IMR-90 (cell line): ENCODE measurements around the gene PROSER2. TPM values are rescaled to one million over a fixed set of nuclear protein-coding genes. Genes with fewer than 3 reads are reported as not detected.

Experiments
- ATAC-seq: fragments of 200-7000 bp; cut with Tn5 transposase; 2 replicates; pipeline ENCODE4 v1.9.1; 2020; ENCODE audit warnings: low read depth, mild to moderate bottlenecking, moderate library complexity
- BruUV-seq: library from RNA; stranded (reverse); fragments of 400-500 nt; replicated peaks from 2 replicates; lab custom pipeline; 2021; lab: Mats Ljungman, UMichigan
- CTCF ChIA-PET: fragments of 300-600 bp; formaldehyde crosslinking; extraction: SDS; loops from one replicate; lab custom pipeline; 2021; ENCODE audit warnings: antibody characterized with exemption; lab: Yijun Ruan, JAX
- POLR2A ChIA-PET: fragments of 300-600 bp; sonication (Branson Sonifier 250); formaldehyde crosslinking; loops from one replicate; lab custom pipeline; 2022; ENCODE audit warnings: antibody characterized with exemption; ENCODE audit not compliant: unreplicated experiment; lab: Charles Lee
- DNase-seq: peaks from one replicate; pipeline ENCODE4 v3.0.0; 2013
- H2AFZ ChIP-seq: replicated peaks from 2 replicates; pipeline ENCODE3; 2013; ENCODE audit warnings: low read length, mild to moderate bottlenecking; ENCODE audit not compliant: poor library complexity
- H2AK5ac ChIP-seq: 2 replicates; pipeline ENCODE4 v1.6.1; 2013; ENCODE audit warnings: low read depth, low read length, inconsistent platforms
- H2AK9ac ChIP-seq: replicated peaks from 2 replicates; pipeline ENCODE3; 2013; ENCODE audit warnings: mild to moderate bottlenecking, low read depth, low read length, moderate library complexity; ENCODE audit not compliant: poor library complexity
- H2BK120ac ChIP-seq: 2 replicates; pipeline ENCODE4 v1.6.1; 2013; ENCODE audit warnings: low read depth, low read length, inconsistent platforms
- H2BK15ac ChIP-seq: 3 replicates; pipeline ENCODE4 v1.6.1; 2013; ENCODE audit warnings: low read depth, low read length, inconsistent platforms
- H2BK20ac ChIP-seq: 2 replicates; pipeline ENCODE4 v1.6.1; 2013; ENCODE audit warnings: low read depth, mild to moderate bottlenecking, inconsistent platforms, low read length, moderate library complexity
- H2BK5ac ChIP-seq: 2 replicates; pipeline ENCODE4 v1.6.1; 2013; ENCODE audit warnings: mild to moderate bottlenecking, low read depth, low read length, inconsistent platforms; ENCODE audit not compliant: poor library complexity, severe bottlenecking
- H3K14ac ChIP-seq: replicated peaks from 2 replicates; pipeline ENCODE4 v1.6.1; 2013; ENCODE audit warnings: low read depth, low read length, inconsistent platforms
- H3K18ac ChIP-seq: 2 replicates; pipeline ENCODE4 v1.6.1; 2013; ENCODE audit warnings: low read depth, low read length, control low read depth
- H3K23ac ChIP-seq: 2 replicates; pipeline ENCODE4 v1.6.1; 2013; ENCODE audit warnings: low read depth, low read length, inconsistent platforms
- H3K27ac ChIP-seq: 2 replicates; pipeline ENCODE4 v1.5.1; 2013; ENCODE audit warnings: mild to moderate bottlenecking, control low read depth, low read length; ENCODE audit not compliant: insufficient read depth
- H3K27me3 ChIP-seq: 2 replicates; pipeline ENCODE4 v1.6.1; 2013; ENCODE audit warnings: low read length; ENCODE audit not compliant: control insufficient read depth, insufficient read depth
- H3K36me3 ChIP-seq: 2 replicates; pipeline ENCODE4 v1.6.1; 2013; ENCODE audit warnings: low read length, mixed read lengths; ENCODE audit not compliant: control insufficient read depth, insufficient read depth
- H3K4ac ChIP-seq: 2 replicates; pipeline ENCODE4 v1.6.1; 2013; ENCODE audit warnings: low read depth, low read length, inconsistent platforms
- H3K4me1 ChIP-seq: 2 replicates; pipeline ENCODE4 v1.6.1; 2013; ENCODE audit warnings: low read length, mixed read lengths; ENCODE audit not compliant: control insufficient read depth, insufficient read depth
- H3K4me2 ChIP-seq: 2 replicates; pipeline ENCODE4 v1.6.1; 2013; ENCODE audit warnings: low read depth, mild to moderate bottlenecking, control low read depth, low read length, moderate library complexity
- H3K4me3 ChIP-seq: 2 replicates; pipeline ENCODE4 v1.5.1; 2013; ENCODE audit warnings: low read depth, mild to moderate bottlenecking, control low read depth, low read length, moderate library complexity; ENCODE audit not compliant: insufficient read depth
- H3K56ac ChIP-seq: 2 replicates; pipeline ENCODE4 v1.6.1; 2013; ENCODE audit warnings: low read length, inconsistent platforms; ENCODE audit not compliant: insufficient read depth; ENCODE audit errors: extremely low read depth
- H3K79me1 ChIP-seq, 2 experiments: 2 replicates each; pipeline ENCODE4 v1.6.1; 2013; ENCODE audit warnings: low read length in 2 of 2, inconsistent platforms in 1 of 2, low read depth in 1 of 2
- H3K9ac ChIP-seq: 2 replicates; pipeline ENCODE4 v1.6.1; 2013; ENCODE audit warnings: low read depth, low read length, control low read depth
- H3K9me1 ChIP-seq: 2 replicates; pipeline ENCODE4 v1.6.1; 2013; ENCODE audit warnings: low read length, inconsistent platforms; ENCODE audit not compliant: insufficient read depth
- H3K9me3 ChIP-seq: 2 replicates; pipeline ENCODE4 v1.6.1; 2013; ENCODE audit warnings: low read length; ENCODE audit not compliant: control insufficient read depth, insufficient read depth
- H4K20me1 ChIP-seq: 2 replicates; pipeline ENCODE4 v1.6.1; 2013; ENCODE audit warnings: low read length, inconsistent platforms; ENCODE audit not compliant: insufficient read depth
- H4K5ac ChIP-seq: 2 replicates; pipeline ENCODE4 v1.6.1; 2013; ENCODE audit warnings: mild to moderate bottlenecking, low read depth, low read length, control low read depth
- H4K8ac ChIP-seq, 2 experiments: 2 replicates each; pipeline ENCODE4 v1.6.1; 2013; ENCODE audit warnings: low read depth in 2 of 2, low read length in 2 of 2, control low read depth in 1 of 2, inconsistent platforms in 1 of 2
- H4K91ac ChIP-seq: 2 replicates; pipeline ENCODE4 v1.6.1; 2013; ENCODE audit warnings: low read depth, low read length, inconsistent platforms; ENCODE audit not compliant: insufficient read depth
- CEBPB ChIP-seq: IDR thresholded peaks from 2 replicates; pipeline ENCODE4 v1.6.1; 2012; ENCODE audit warnings: low read depth, low read length, improper control_type of control experiment
- MXI1 ChIP-seq: IDR thresholded peaks from 2 replicates; pipeline ENCODE4 v1.6.1; 2012; ENCODE audit warnings: low read depth, mild to moderate bottlenecking, low read length, moderate library complexity, borderline replicate concordance
- WGBS, 2 experiments: methylation state at CpG; one replicate each; pipeline versions ENCODE4 v1.1.5 to v1.1.7; 2013; ENCODE audit warnings: missing lambda C conversion rate in 2 of 2; ENCODE audit not compliant: insufficient read length in 1 of 2; ENCODE audit errors: extremely low coverage in 2 of 2; 5-methylcytosine and 5-hydroxymethylcytosine counted together
- dilution Hi-C: fragments of 300-500 bp; cut with HindIII; formaldehyde crosslinking; loops from one replicate; pipeline ENCODE4 v1.14.3; 2018; ENCODE audit warnings: low sequenced_read_pairs; ENCODE audit not compliant: unreplicated experiment
- in situ Hi-C: fragments of 300-500 bp; cut with MboI; formaldehyde crosslinking; loops from 3 replicates; pipeline ENCODE4 v1.14.3; 2019; ENCODE audit warnings: low sequenced_read_pairs, inconsistent platforms, mixed read lengths
- intact Hi-C: fragments of 100-400 bp; cut with micrococcal nuclease; formaldehyde crosslinking; loops from 2 replicates; pipeline ENCODE4 v1.10.0; 2022
- polyA plus RNA-seq, 3 experiments: library from polyadenylated mRNA; depleted of rRNA; stranded (reverse); fragments of >200 nt; gene quantifications; 2 replicates each; pipeline ENCODE4 v1.2.3, GENCODE V29; 2012; ENCODE audit warnings: low replicate concordance in 1 of 3
- total RNA-seq: library from RNA; depleted of rRNA; stranded (reverse); fragments of >200 nt; gene quantifications from 2 replicates; pipeline ENCODE4 v1.2.3, GENCODE V29; 2012

The PROSER2 gene
- total and polyA plus RNA-seq, 2 of the 4 experiments (the other 2 are of a cell fraction): 1.4 to 2.0 TPM

GRCh38 chr10:11813855-11814567 lies 9.1 kb upstream of the PROSER2 start:
- Histone ChIP-seq H3K4me3 (no peak overlapping the region), H3K4ac (no peak overlapping the region), H2BK5ac (no peak overlapping the region), H2AK9ac (peak overlapping the region; percentile 60), H2BK15ac (peak overlapping the region; percentile 40; the same call in 1 of the 3 replicates), H3K18ac (no peak overlapping the region; the same call in 1 of the 2 replicates), H3K14ac (no peak overlapping the region; the same call in 1 of the 2 replicates), H2BK120ac (no peak overlapping the region; the same call in 1 of the 2 replicates), H3K23ac (no peak overlapping the region), H2BK20ac (no peak overlapping the region), H3K4me2 (no peak overlapping the region), H3K56ac (no peak overlapping the region), H3K27me3 (no peaks in the 10 kb centered on the region), H3K9ac (no peak overlapping the region), H2AK5ac (no peak overlapping the region), H3K79me1 (no peaks in the 10 kb centered on the region), H3K27ac (no peak overlapping the region), H4K5ac (no peak overlapping the region), H4K8ac (peak overlapping the region in 1 of 2 experiments; percentile 58; a peak in 2 of 4 replicates), H3K4me1 (peaks cover 4% of the 10 kb centered on the region; the same call in 1 of the 2 replicates), H3K9me3 (no peaks in the 10 kb centered on the region), H4K91ac (no peak overlapping the region; the same call in 1 of the 2 replicates), H3K36me3 (no peaks in the 10 kb centered on the region), H2AFZ (peak overlapping the region; percentile 89), H3K9me1 (0 out of 2 replicates have a peak, but pooled peaks cover 4% of the 10 kb centered on the region), H4K20me1 (no peaks in the 10 kb centered on the region)
- in situ Hi-C loops (no loop called here), dilution Hi-C loops (no loop called here), intact Hi-C loops (no loop called here)
- BruUV-seq: no TSS peak
- WGBS, 2 experiments: 100% methylated on average over 5 of the region's 13 CpGs; no CpG with 5 or more reads in 1 of the 2 experiments
- DNase-seq (peak; percentile 28), ATAC-seq (no peak)
- TF ChIP-seq CEBPB: 0 out of 2 replicates have a peak, but pooled peaks have one; percentile 3
- TF ChIP-seq MXI1: no peak
- ChIA-PET POLR2A (no interaction called here), CTCF (no interaction called here)
